Activated T-cell treated with anti-CD3 and anti-CD28 coated beads, Interleukin-2, amount 50 U/mL, for 4 hours (primary cell): Measurements from ENCODE around the gene KLF13. TPM values are rescaled to one million over a fixed set of nuclear protein-coding genes. Genes with fewer than 3 reads are reported as not detected.

Source experiments
- ATAC-seq, 2 donors: fragments of 200-7000 bp; cut with Tn5 transposase; one replicate each; pipeline ENCODE4 v1.10.0; 2021
- DNase-seq: peaks from one replicate; pipeline ENCODE4 v3.0.0-alpha.2; 2020
- H3K27me3 Mint-ChIP-seq: one replicate; pipeline ENCODE4 v1.8.0; 2021; ENCODE audit warnings: low read depth, mixed read lengths
- H3K36me3 Mint-ChIP-seq: one replicate; pipeline ENCODE4 v1.8.0; 2022; ENCODE audit warnings: mixed read lengths; ENCODE audit not compliant: insufficient read depth
- H3K4me1 Mint-ChIP-seq: one replicate; pipeline ENCODE4 v1.8.0; 2021; ENCODE audit warnings: low read depth, mixed read lengths
- H3K4me3 Mint-ChIP-seq: one replicate; pipeline ENCODE4 v1.8.0; 2021; ENCODE audit warnings: mild to moderate bottlenecking, moderate library complexity, mixed read lengths
- H3K9me3 Mint-ChIP-seq: one replicate; pipeline ENCODE4 v1.8.0; 2021; ENCODE audit warnings: mixed read lengths
- total RNA-seq, 3 donors: library from RNA; stranded (reverse); gene quantifications; one replicate each; pipeline ENCODE4 v1.2.1, GENCODE V29; 2021

KLF13 gene
- total RNA-seq, 3 donors from 2014 or later: 75.0 to 82.8 (median 81.8) TPM

GRCh38 chr15:31318429-31318828 is 8.2 kb upstream of the KLF13 start:
- Mint-ChIP-seq H3K4me1 (peaks cover 25% of the 10 kb centered on the region), H3K9me3 (no peaks in the 10 kb centered on the region), H3K36me3 (no peaks in the 10 kb centered on the region), H3K27me3 (no peaks in the 10 kb centered on the region), H3K4me3 (no peak overlapping the region)
- no peak for ATAC-seq
- DNase-seq: no peak

DNA sequence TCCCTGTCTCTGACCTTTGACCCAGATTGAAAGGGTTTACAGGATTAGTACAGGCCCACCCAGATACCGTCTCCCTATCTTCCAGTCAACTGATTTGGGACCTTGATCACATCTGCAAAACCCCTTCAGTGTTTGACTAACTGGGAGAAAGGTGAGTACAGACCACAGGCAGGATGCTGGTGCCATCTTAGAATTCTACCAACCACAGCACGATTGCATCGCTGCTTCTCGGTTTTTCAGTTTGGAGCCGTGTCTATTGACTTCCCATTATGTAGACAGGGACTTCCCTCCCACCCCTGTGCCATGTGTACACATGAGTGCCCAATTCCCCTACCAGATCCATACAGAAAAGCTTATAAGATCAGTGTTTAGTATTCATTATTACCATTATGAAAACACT is 6.6 kb upstream of the KLF13 start:
- no peak for DNase-seq
- no peak overlapping the region for H3K4me3 Mint-ChIP-seq
- no peaks in the 10 kb centered on the region for H3K9me3 Mint-ChIP-seq
- no peaks in the 10 kb centered on the region for H3K27me3 Mint-ChIP-seq
- no peak for ATAC-seq
- H3K36me3 Mint-ChIP-seq: no peaks in the 10 kb centered on the region
- H3K4me1 Mint-ChIP-seq: peaks cover 37% of the 10 kb centered on the region

GRCh38 chr15:31321418-31321817 is 5.2 kb upstream of the KLF13 start:
- DNase-seq (no peak), ATAC-seq (no peak)
- H3K36me3 Mint-ChIP-seq: no peaks in the 10 kb centered on the region
- no peak overlapping the region for H3K4me3 Mint-ChIP-seq
- peaks cover 34% of the 10 kb centered on the region for H3K4me1 Mint-ChIP-seq
- H3K27me3 Mint-ChIP-seq: no peaks in the 10 kb centered on the region
- H3K9me3 Mint-ChIP-seq: no peaks in the 10 kb centered on the region

- Mint-ChIP-seq H3K27me3 (no peaks in the 10 kb centered on the region), H3K4me3 (no peak overlapping the region), H3K36me3 (no peaks in the 10 kb centered on the region), H3K9me3 (no peaks in the 10 kb centered on the region), H3K4me1 (peaks cover 24% of the 10 kb centered on the region)
- ATAC-seq (no peak), DNase-seq (no peak)
These were observed 4.1 kb upstream of the KLF13 start for GRCh38 chr15:31322504-31322903.

DNA sequence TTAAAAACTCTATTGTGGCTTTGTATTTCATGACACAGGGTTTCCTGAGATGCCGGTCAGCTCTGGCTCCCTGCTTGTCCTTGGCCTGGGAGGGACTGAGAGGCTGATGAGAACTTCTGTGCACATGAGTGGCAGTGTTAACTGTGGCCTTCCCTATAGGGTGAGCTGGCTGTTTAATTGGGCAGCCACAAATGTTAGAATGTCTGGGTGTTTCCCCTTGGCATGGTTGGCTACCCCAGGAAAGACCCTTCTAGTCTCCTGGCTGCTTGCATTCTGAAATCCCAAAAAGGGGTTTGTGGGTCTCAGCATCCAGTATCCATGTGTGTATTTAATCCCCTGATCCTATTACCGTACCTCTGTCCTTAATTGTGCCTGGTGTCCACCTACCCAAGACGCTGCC is 3.0 kb upstream of the KLF13 start:
- H3K9me3 Mint-ChIP-seq: no peaks in the 10 kb centered on the region
- DNase-seq (no peak), ATAC-seq (no peak)
- H3K4me1 Mint-ChIP-seq: peaks cover 24% of the 10 kb centered on the region
- no peak overlapping the region for H3K4me3 Mint-ChIP-seq
- H3K36me3 Mint-ChIP-seq: no peaks in the 10 kb centered on the region
- H3K27me3 Mint-ChIP-seq: no peaks in the 10 kb centered on the region

DNA sequence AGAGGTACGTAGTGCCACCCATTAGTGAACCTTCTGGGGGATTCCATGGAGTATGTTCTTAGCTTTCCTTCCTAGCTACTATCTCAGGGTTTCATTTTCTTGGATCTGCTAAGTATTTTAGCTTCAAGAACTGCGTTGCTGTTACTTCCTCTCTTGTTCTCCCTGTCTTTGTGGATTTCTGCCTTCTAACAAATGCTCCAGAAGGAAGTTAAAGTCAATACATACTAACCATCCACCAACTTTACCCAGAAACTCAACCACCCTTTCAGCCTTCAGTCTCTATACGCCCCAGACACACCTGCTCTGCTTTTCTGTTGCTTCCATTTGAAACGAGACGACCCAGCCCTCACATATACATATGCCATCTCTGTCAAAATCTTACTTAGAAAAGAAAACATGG is 2.4 kb upstream of the KLF13 start:
- no peaks in the 10 kb centered on the region for H3K27me3 Mint-ChIP-seq
- peak overlapping the region; percentile 89 for H3K4me3 Mint-ChIP-seq
- no peak for ATAC-seq
- H3K4me1 Mint-ChIP-seq: peaks cover 29% of the 10 kb centered on the region
- H3K36me3 Mint-ChIP-seq: no peaks in the 10 kb centered on the region
- H3K9me3 Mint-ChIP-seq: no peaks in the 10 kb centered on the region
- DNase-seq: no peak

- peak overlapping the region; percentile 89 for H3K4me3 Mint-ChIP-seq
- ATAC-seq: no peak
- H3K27me3 Mint-ChIP-seq: no peaks in the 10 kb centered on the region
- peaks cover 3% of the 10 kb centered on the region for H3K36me3 Mint-ChIP-seq
- no peak for DNase-seq
- no peaks in the 10 kb centered on the region for H3K9me3 Mint-ChIP-seq
- H3K4me1 Mint-ChIP-seq: peaks cover 35% of the 10 kb centered on the region
These were observed 1.6 kb upstream of the KLF13 start for GRCh38 chr15:31324806-31325594.

- peaks cover 3% of the 10 kb centered on the region for H3K36me3 Mint-ChIP-seq
- peak; percentile 45 for DNase-seq
- peak overlapping the region; percentile 89 for H3K4me3 Mint-ChIP-seq
- peaks cover 38% of the 10 kb centered on the region for H3K4me1 Mint-ChIP-seq
- H3K27me3 Mint-ChIP-seq: no peaks in the 10 kb centered on the region
- H3K9me3 Mint-ChIP-seq: no peaks in the 10 kb centered on the region
- peak; percentile 3 for ATAC-seq
These were observed 960 bp upstream of the KLF13 start for GRCh38 chr15:31325595-31326155.

DNA sequence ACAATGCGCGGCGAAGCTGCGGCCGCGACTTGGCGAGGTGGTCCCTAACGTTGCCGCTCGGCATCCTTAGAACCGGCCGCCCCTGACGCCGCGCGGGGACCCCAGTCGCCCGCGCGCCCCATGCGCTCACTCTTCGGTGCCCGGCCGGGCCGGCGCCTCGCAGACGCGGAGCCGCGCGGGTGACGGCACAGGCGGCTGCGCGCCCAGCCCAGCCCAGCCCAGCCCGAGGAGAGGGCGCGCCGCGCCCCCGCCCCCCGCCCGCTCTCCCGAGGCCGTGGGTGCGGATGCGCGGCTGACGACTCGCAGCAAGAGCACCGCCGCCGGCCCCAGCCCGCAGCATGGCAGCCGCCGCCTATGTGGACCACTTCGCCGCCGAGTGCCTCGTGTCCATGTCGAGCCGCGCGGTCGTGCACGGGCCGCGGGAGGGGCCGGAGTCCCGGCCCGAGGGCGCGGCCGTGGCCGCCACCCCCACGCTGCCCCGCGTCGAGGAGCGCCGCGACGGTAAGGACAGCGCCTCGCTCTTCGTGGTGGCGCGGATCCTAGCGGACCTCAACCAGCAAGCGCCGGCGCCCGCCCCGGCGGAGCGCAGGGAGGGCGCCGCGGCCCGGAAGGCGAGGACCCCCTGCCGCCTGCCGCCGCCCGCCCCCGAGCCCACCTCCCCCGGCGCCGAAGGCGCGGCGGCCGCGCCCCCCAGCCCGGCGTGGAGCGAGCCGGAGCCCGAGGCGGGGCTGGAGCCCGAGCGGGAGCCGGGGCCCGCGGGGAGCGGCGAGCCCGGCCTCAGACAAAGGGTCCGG is 437 bp downstream of the KLF13 start:
- Mint-ChIP-seq H3K4me3 (peak overlapping the region; percentile 65), H3K9me3 (no peaks in the 10 kb centered on the region), H3K4me1 (peaks cover 52% of the 10 kb centered on the region), H3K27me3 (no peaks in the 10 kb centered on the region), H3K36me3 (peaks cover 3% of the 10 kb centered on the region)
- DNase-seq (peak; percentile 67), ATAC-seq (peak; percentile 44 to 49)

- ATAC-seq (peak in 1 of 2 donors; percentile 1), DNase-seq (peak; percentile 77)
- Mint-ChIP-seq H3K4me3 (peak overlapping the region; percentile 94), H3K4me1 (peaks cover 59% of the 10 kb centered on the region), H3K27me3 (no peaks in the 10 kb centered on the region), H3K9me3 (no peaks in the 10 kb centered on the region), H3K36me3 (peaks cover 3% of the 10 kb centered on the region)
These were observed 1.2 kb downstream of the KLF13 start for GRCh38 chr15:31327669-31328427.

DNA sequence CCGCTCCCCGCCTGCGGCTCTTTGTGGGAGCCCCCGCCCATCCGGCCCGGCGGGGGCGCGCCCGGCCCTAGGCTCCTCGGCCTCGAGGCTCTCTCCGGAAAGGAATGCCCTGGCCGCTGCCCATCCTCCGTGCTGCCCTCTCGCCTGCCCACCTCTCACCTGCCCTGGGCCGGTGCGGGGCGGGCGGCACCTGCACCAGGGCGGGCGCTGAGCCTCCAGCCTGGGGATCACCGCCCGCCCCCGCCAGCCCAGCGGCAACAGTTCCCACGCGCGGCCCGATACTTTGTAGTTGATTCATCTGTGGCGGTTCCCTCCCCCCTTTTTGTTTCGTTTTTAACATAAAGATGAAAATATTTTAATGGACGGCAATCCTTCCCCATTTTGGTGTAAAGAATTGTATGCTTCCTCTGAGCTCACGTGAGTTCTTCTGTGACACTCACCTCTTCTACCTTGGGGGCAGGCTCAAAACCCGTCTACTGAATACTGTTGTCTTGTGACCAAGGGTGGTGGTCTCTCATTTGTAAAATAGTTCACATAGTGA is 1.9 kb downstream of the KLF13 start:
- DNase-seq (peak; percentile 78), ATAC-seq (peak; percentile 5 to 14)
- H3K4me3 Mint-ChIP-seq: peak overlapping the region; percentile 94
- peaks cover 64% of the 10 kb centered on the region for H3K4me1 Mint-ChIP-seq
- H3K27me3 Mint-ChIP-seq: no peaks in the 10 kb centered on the region
- peaks cover 3% of the 10 kb centered on the region for H3K36me3 Mint-ChIP-seq
- H3K9me3 Mint-ChIP-seq: no peaks in the 10 kb centered on the region

DNA sequence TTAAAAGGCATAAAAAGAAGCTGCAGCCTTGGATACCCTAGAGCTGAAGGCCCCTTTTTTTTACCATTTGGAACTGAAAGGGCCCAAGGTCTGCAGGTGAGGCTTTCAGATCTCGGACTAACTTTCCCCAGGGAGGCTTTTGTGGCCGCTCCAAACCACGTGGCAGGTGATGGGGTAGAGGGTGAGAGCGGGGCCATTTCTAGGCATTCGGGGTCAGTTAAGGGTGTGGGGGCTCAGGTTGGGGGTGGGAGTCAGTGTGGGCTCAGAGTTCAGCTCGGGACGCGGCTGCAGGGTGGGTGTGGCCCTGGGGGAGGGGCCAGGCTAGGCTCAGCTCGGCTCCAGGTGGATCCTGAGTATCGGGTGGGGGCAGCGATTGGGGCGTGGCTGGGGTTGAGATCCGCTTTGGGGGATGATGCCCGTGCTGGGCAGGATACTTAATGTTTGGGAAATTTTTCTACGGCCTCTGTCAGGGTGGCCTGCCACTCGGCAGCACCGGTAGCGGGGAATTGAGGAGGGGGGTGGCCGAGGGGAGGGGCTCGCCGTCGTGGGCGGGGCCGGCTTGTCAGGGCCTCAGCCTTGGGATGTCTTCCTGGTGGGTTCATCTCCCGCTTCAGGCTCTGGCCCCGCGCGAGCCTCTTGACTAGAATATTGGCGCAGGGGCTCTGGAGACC is 2.5 kb downstream of the KLF13 start:
- DNase-seq: no peak
- Mint-ChIP-seq H3K27me3 (no peaks in the 10 kb centered on the region), H3K4me3 (peak overlapping the region; percentile 94), H3K4me1 (peaks cover 67% of the 10 kb centered on the region), H3K9me3 (no peaks in the 10 kb centered on the region), H3K36me3 (peaks cover 3% of the 10 kb centered on the region)
- no peak for ATAC-seq

DNA sequence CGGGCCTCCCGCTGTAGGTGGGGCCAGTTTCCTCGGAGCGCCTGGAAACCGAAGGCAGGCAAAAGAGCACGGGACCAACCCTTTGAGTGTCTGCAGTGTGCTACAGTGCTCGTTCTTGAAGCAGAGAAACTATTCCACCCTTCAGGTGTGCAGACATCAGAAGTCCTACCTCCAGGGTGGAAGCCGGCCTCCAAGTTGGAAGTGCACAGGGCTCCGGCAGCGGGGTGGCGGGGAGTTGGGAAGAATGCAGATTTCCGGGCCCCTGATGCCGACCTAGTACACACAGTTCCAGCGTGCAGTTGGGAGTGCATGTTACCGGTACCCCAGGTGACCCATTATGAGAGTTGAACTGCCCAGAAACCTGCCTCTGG is 3.0 kb downstream of the KLF13 start:
- Mint-ChIP-seq H3K27me3 (no peaks in the 10 kb centered on the region), H3K4me1 (peaks cover 65% of the 10 kb centered on the region), H3K36me3 (peaks cover 3% of the 10 kb centered on the region), H3K4me3 (peak overlapping the region; percentile 94), H3K9me3 (no peaks in the 10 kb centered on the region)
- DNase-seq (no peak), ATAC-seq (no peak)
